Activated naive CD8-positive, alpha-beta T cell treated with anti-CD3 and anti-CD28 coated beads, Interleukin-2, amount 10 ng/mL, durations not matched to agents 7 days and 5 days (primary cell): Measurements from ENCODE around the gene WDR88. TPM values are rescaled to one million over a fixed set of nuclear protein-coding genes. Genes with fewer than 3 reads are reported as not detected.

Experiments
- ATAC-seq: fragments of 150-1000 bp; cut with Tn5 transposase; one replicate; pipeline ENCODE4 v1.10.0; 2021; ENCODE audit warnings: low read depth, moderate library complexity
- POLR2A ChIA-PET: fragments of 350-600 bp; sonication (Branson Sonifier 250); formaldehyde crosslinking; loops from one replicate; lab custom pipeline; 2021; ENCODE audit warnings: antibody characterized with exemption; lab: Charles Lee
- DNase-seq: peaks from one replicate; pipeline ENCODE4 v3.0.0; 2021
- H3K27ac Mint-ChIP-seq: one replicate; pipeline ENCODE4 v1.8.0; 2022; ENCODE audit warnings: mild to moderate bottlenecking, mixed read lengths
- H3K27me3 Mint-ChIP-seq: one replicate; pipeline ENCODE4 v1.8.0; 2022; ENCODE audit warnings: mild to moderate bottlenecking, moderate library complexity, mixed read lengths
- H3K36me3 Mint-ChIP-seq: one replicate; pipeline ENCODE4 v1.8.0; 2021; ENCODE audit warnings: mild to moderate bottlenecking, mixed read lengths
- H3K4me1 Mint-ChIP-seq: one replicate; pipeline ENCODE4 v1.8.0; 2021; ENCODE audit warnings: mixed read lengths
- H3K4me3 Mint-ChIP-seq: one replicate; pipeline ENCODE4 v1.8.0; 2022; ENCODE audit warnings: mild to moderate bottlenecking, moderate library complexity, mixed read lengths
- H3K9me3 Mint-ChIP-seq: one replicate; pipeline ENCODE4 v1.8.0; 2021; ENCODE audit warnings: mixed read lengths
- total RNA-seq, 2 experiments: library from RNA; stranded (reverse); gene quantifications; one replicate each; pipeline ENCODE4 v1.2.3, GENCODE V29; 2021

Gene WDR88
- not detected for total RNA-seq

- Mint-ChIP-seq H3K9me3 (no peaks in the 10 kb centered on the region), H3K27ac (no peak within 1 kb of the TSS), H3K36me3 (peaks cover 10% of the 10 kb centered on the region), H3K27me3 (no peaks in the 10 kb centered on the region), H3K4me1 (peaks cover 9% of the 10 kb centered on the region), H3K4me3 (no peak within 1 kb of the TSS)
- DNase-seq (no peak), ATAC-seq (no peak)
- POLR2A ChIA-PET, result no interaction called here
Measured at GRCh38 chr19:33132021-33132420, at the start of gene WDR88. Gene WDR88 (plus strand): TSS chr19:33132114. CDS start chr19:33132170, 56 bp downstream.

GRCh38 chr19:33085570-33086128, 46.3 kb upstream of the WDR88 start:
- H3K4me3 Mint-ChIP-seq, result no peak overlapping the region
- no peaks in the 10 kb centered on the region for H3K27me3 Mint-ChIP-seq
- POLR2A ChIA-PET, result no interaction called here
- H3K4me1 Mint-ChIP-seq, result peaks cover 14% of the 10 kb centered on the region
- H3K36me3 Mint-ChIP-seq, result peaks cover 11% of the 10 kb centered on the region
- H3K27ac Mint-ChIP-seq, result no peak overlapping the region
- ATAC-seq (no peak), DNase-seq (no peak)
- H3K9me3 Mint-ChIP-seq, result no peaks in the 10 kb centered on the region

GRCh38 chr19:33086955-33087354, 45.0 kb upstream of the WDR88 start:
- Mint-ChIP-seq H3K9me3 (no peaks in the 10 kb centered on the region), H3K36me3 (peaks cover 10% of the 10 kb centered on the region), H3K4me1 (peaks cover 7% of the 10 kb centered on the region), H3K4me3 (no peak overlapping the region), H3K27ac (no peak overlapping the region), H3K27me3 (no peaks in the 10 kb centered on the region)
- no peak for ATAC-seq
- POLR2A ChIA-PET, result no interaction called here
- DNase-seq, result no peak

- Mint-ChIP-seq H3K9me3 (no peaks in the 10 kb centered on the region), H3K4me1 (peaks cover 1% of the 10 kb centered on the region), H3K27me3 (no peaks in the 10 kb centered on the region), H3K4me3 (no peak overlapping the region), H3K27ac (no peak overlapping the region), H3K36me3 (peaks cover 13% of the 10 kb centered on the region)
- ATAC-seq, result no peak
- POLR2A ChIA-PET, result no interaction called here
- no peak for DNase-seq
Measured at GRCh38 chr19:33089010-33089409, 42.9 kb upstream of the WDR88 start.

- no peak overlapping the region for H3K27ac Mint-ChIP-seq
- H3K4me1 Mint-ChIP-seq, result peaks cover 1% of the 10 kb centered on the region
- DNase-seq (no peak), ATAC-seq (no peak)
- POLR2A ChIA-PET, result no interaction called here
- no peaks in the 10 kb centered on the region for H3K27me3 Mint-ChIP-seq
- H3K9me3 Mint-ChIP-seq, result no peaks in the 10 kb centered on the region
- H3K4me3 Mint-ChIP-seq, result no peak overlapping the region
- H3K36me3 Mint-ChIP-seq, result peaks cover 16% of the 10 kb centered on the region
Measured at GRCh38 chr19:33090179-33090578, 41.7 kb upstream of the WDR88 start.

- POLR2A ChIA-PET, result no interaction called here
- no peak for ATAC-seq
- H3K9me3 Mint-ChIP-seq, result no peaks in the 10 kb centered on the region
- no peak overlapping the region for H3K27ac Mint-ChIP-seq
- H3K4me1 Mint-ChIP-seq, result no peaks in the 10 kb centered on the region
- no peak overlapping the region for H3K4me3 Mint-ChIP-seq
- no peaks in the 10 kb centered on the region for H3K27me3 Mint-ChIP-seq
- peaks cover 23% of the 10 kb centered on the region for H3K36me3 Mint-ChIP-seq
- DNase-seq, result no peak
Measured at GRCh38 chr19:33093420-33094210, 38.3 kb upstream of the WDR88 start.

GRCh38 chr19:33094436-33095067, 37.4 kb upstream of the WDR88 start:
- DNase-seq (no peak), ATAC-seq (no peak)
- peaks cover 1% of the 10 kb centered on the region for H3K4me1 Mint-ChIP-seq
- H3K9me3 Mint-ChIP-seq, result no peaks in the 10 kb centered on the region
- H3K27me3 Mint-ChIP-seq, result no peaks in the 10 kb centered on the region
- no peak overlapping the region for H3K27ac Mint-ChIP-seq
- H3K36me3 Mint-ChIP-seq, result peaks cover 22% of the 10 kb centered on the region
- POLR2A ChIA-PET, result no interaction called here
- H3K4me3 Mint-ChIP-seq, result no peak overlapping the region

- POLR2A ChIA-PET, result no interaction called here
- Mint-ChIP-seq H3K4me3 (no peak overlapping the region), H3K9me3 (no peaks in the 10 kb centered on the region), H3K27me3 (no peaks in the 10 kb centered on the region), H3K27ac (no peak overlapping the region), H3K4me1 (peaks cover 1% of the 10 kb centered on the region), H3K36me3 (peaks cover 16% of the 10 kb centered on the region)
- ATAC-seq, result no peak
- no peak for DNase-seq
Measured at GRCh38 chr19:33096005-33096404, 35.9 kb upstream of the WDR88 start.

- H3K27ac Mint-ChIP-seq, result no peak overlapping the region
Measured at GRCh38 chr19:33098055-33098534, 33.8 kb upstream of the WDR88 start.

GRCh38 chr19:33100894-33101644, 30.8 kb upstream of the WDR88 start:
- H3K4me1 Mint-ChIP-seq, result peaks cover 7% of the 10 kb centered on the region
- no peak overlapping the region for H3K4me3 Mint-ChIP-seq
- POLR2A ChIA-PET, result interaction anchor here (1.2 kb wide), 1 partner anchor 59 kb away, joined by 3 read pairs; no protein-coding TSS in a partner anchor
- H3K36me3 Mint-ChIP-seq, result peaks cover 22% of the 10 kb centered on the region
- H3K27me3 Mint-ChIP-seq, result no peaks in the 10 kb centered on the region
- no peaks in the 10 kb centered on the region for H3K9me3 Mint-ChIP-seq
- ATAC-seq (no peak), DNase-seq (no peak)
- no peak overlapping the region for H3K27ac Mint-ChIP-seq

More at GRCh38 chr19:33098055-33098534, 33.8 kb upstream of the WDR88 start:
- H3K27me3 Mint-ChIP-seq, result no peaks in the 10 kb centered on the region
- no peaks in the 10 kb centered on the region for H3K9me3 Mint-ChIP-seq
- ATAC-seq (no peak), DNase-seq (no peak)
- POLR2A ChIA-PET, result interaction anchor here (1.0 kb wide), 1 partner anchor 125 kb away, joined by 4 read pairs; no protein-coding TSS in a partner anchor
- peaks cover 7% of the 10 kb centered on the region for H3K4me1 Mint-ChIP-seq
- H3K36me3 Mint-ChIP-seq, result peaks cover 24% of the 10 kb centered on the region
- H3K4me3 Mint-ChIP-seq, result no peak overlapping the region

GRCh38 chr19:33102893-33103292, 29.0 kb upstream of the WDR88 start:
- Mint-ChIP-seq H3K4me1 (peaks cover 7% of the 10 kb centered on the region), H3K9me3 (no peaks in the 10 kb centered on the region), H3K36me3 (peaks cover 20% of the 10 kb centered on the region), H3K4me3 (no peak overlapping the region), H3K27ac (peak overlapping the region; percentile 3), H3K27me3 (no peaks in the 10 kb centered on the region)
- no peak for ATAC-seq
- POLR2A ChIA-PET, result no interaction called here
- no peak for DNase-seq

- POLR2A ChIA-PET, result no interaction called here
- H3K4me1 Mint-ChIP-seq, result peaks cover 4% of the 10 kb centered on the region
- H3K4me3 Mint-ChIP-seq, result no peak overlapping the region
- H3K27me3 Mint-ChIP-seq, result no peaks in the 10 kb centered on the region
- no peak for DNase-seq
- no peak overlapping the region for H3K27ac Mint-ChIP-seq
- ATAC-seq, result no peak
- H3K9me3 Mint-ChIP-seq, result no peaks in the 10 kb centered on the region
- H3K36me3 Mint-ChIP-seq, result peaks cover 21% of the 10 kb centered on the region
Measured at GRCh38 chr19:33108161-33108560, 23.8 kb upstream of the WDR88 start.
